Neuron (in vitro differentiated cells): ENCODE data around the gene KLK8.

Source experiments
- H2AFZ ChIP-seq: one replicate; pipeline ENCODE4 v1.6.1; 2013; ENCODE audit warnings: low read depth, mild to moderate bottlenecking, inconsistent platforms, low read length, moderate library complexity
- H3K27me3 ChIP-seq: one replicate; pipeline ENCODE4 v1.6.1; 2013; ENCODE audit warnings: low read length; ENCODE audit not compliant: insufficient read depth
- H3K36me3 ChIP-seq: one replicate; pipeline ENCODE4 v1.6.1; 2013; ENCODE audit warnings: low read length; ENCODE audit not compliant: insufficient read depth
- H3K4me1 ChIP-seq: one replicate; pipeline ENCODE4 v1.6.1; 2013; ENCODE audit warnings: low read length; ENCODE audit not compliant: insufficient read depth
- H3K4me3 ChIP-seq: 2 replicates; pipeline ENCODE4 v1.5.1; 2013; ENCODE audit warnings: mild to moderate bottlenecking, low read length, moderate library complexity
- H3K9me3 ChIP-seq: one replicate; pipeline ENCODE4 v1.6.1; 2013; ENCODE audit warnings: low read length

The KLK8 gene

DNA sequence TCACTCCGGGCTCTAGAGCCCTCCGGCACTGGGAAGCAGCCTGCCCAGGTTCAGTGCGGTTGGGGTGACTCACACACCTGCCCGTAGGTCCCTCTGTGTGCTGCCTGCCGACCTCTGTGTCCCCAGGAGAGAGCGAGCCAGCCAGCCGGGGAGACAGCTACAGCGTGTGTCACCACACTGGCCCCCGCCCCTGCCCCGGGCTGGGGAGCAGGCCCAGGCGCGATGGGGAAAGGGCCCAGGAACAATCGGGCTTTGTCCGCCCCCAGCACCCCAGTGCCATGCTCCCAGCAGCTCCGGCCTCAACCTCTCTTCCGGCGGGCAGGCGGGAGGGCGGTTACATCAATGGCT lies 32.0 kb downstream of the KLK8 start, which contains the start of gene KLK6:
Gene KLK6, minus strand, starts transcription at position 179 of the 348 bp plus-strand sequence. CDS start 1,487 bp downstream, outside the sequence.
- Histone ChIP-seq H2AFZ (no peak within 1 kb of the TSS), H3K36me3 (no peaks in the 10 kb centered on the region), H3K4me3 (no peak within 1 kb of the TSS), H3K4me1 (peaks cover 2% of the 10 kb centered on the region), H3K9me3 (no peaks in the 10 kb centered on the region), H3K27me3 (peaks cover 4% of the 10 kb centered on the region)

DNA sequence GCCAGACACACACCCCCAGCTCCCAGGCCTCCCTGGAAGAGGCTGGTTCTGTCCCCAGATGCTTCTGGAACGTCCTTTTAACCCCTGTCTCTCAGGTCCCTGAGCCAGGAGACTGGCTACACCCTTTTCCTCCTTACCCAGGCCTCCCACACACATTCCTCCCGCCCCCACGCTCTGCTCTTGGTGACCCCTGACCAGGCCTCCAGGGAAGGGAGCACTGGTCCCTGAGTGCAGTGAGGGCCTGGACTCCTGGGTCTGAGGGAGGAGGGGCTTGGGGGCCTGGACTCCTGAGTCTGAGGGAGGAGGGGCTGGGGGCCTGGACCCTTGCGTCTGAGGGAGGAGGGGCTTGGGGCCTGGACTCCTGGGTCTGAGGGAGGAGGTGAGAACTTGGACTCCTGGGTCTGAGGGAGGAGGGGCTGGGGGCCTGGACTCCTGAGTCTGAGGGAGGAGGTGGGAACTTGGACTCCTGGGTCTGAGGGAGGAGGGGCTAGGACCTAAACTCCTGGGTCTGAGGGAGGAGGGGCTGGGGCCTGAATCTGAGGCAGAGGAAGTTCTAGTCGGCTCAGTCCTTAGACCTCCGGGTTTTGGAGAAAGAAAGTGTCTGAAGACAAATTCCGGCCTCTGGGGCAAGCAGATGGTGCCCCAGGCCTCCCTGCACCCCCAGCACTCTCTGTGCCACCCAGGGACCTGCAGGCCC lies 32.5 kb downstream of the KLK8 start:
- Histone ChIP-seq H3K9me3 (no peaks in the 10 kb centered on the region), H3K4me3 (no peak overlapping the region), H3K4me1 (peaks cover 2% of the 10 kb centered on the region), H3K36me3 (no peaks in the 10 kb centered on the region), H2AFZ (no peak overlapping the region), H3K27me3 (peaks cover 6% of the 10 kb centered on the region)

DNA sequence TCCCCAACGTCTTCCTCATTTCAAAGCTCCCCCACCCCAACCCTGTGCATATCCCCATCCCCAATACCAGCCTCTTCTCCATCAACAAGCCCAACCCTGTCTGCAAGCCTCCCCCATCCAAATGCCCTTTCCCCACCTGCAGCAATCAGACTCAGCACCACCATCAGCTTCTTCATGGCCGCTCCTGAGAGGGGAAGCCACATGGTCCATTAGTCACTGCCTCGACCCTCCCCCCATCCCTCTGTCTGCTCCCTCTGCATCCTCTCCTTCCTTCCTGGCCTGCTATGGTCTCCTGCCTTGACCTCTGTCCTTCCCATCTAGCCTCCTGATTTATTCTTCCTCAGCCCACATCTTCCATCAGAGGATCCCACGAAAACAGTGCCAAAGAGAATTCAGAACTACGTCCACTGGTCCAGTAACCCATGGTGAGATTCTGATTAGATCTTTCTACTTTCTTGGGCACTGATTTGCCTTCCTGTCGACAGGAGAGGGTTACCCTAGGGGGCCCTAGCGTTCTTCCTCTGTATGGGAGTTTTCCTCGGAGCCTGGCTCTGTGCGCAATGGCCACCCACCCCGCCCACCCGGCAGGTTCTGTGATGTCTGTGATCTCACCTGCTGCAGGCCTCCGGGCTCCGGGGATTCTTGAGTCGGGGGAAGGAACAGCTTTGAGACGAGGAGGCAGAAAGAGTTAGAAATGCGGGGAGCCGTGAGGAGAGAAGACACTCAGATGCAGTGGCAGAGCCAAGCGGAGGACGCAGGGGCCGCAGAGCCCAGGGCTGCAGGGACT lies 33.3 kb downstream of the KLK8 start:
- Histone ChIP-seq H3K4me1 (peaks cover 2% of the 10 kb centered on the region), H3K9me3 (no peaks in the 10 kb centered on the region), H3K36me3 (no peaks in the 10 kb centered on the region), H3K4me3 (no peak overlapping the region), H2AFZ (no peak overlapping the region), H3K27me3 (peaks cover 6% of the 10 kb centered on the region)

DNA sequence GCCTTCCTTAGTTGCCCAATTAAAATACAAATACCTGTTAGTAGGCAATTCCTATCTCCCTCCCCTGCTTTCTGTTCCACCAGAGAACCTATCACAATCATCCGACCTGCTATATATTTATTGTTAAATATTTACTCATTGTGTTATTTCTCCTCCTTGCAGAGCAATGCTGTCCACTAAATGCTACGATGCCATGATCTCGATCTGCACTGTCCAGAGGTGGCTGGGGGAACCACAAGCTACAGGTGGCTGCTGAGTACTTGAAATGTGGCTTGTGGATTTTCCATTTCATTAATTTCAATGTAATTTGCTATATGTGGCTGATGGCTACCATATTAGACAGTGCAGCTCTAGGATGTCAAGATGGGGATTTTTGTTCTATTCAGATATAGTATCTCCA lies 37.1 kb downstream of the KLK8 start:
- Histone ChIP-seq H2AFZ (no peak overlapping the region), H3K4me3 (no peak overlapping the region), H3K9me3 (no peaks in the 10 kb centered on the region), H3K4me1 (peaks cover 2% of the 10 kb centered on the region), H3K27me3 (peaks cover 6% of the 10 kb centered on the region), H3K36me3 (no peaks in the 10 kb centered on the region)

DNA sequence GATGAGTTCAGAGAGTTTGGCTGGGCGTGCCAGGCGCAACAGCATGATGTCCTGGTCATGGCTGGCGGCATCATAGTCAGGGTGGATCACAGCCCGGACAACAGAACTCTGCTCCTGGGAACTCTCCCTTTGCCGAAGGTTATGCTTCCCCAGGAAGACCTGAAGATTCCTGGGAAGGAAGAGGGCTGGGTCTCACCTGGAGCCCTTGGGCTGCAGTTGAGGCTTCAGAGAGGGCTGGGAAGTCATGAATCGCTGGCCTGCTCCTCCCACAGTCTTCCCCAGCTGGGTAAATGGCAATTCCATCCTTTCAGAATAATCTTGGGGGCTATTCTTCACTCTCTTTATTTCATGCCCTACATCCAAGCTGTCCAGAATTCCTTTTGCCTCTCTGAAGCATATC lies 38.0 kb downstream of the KLK8 start:
- H3K4me3 ChIP-seq: no peak overlapping the region
- H3K27me3 ChIP-seq: peaks cover 6% of the 10 kb centered on the region
- no peaks in the 10 kb centered on the region for H3K4me1 ChIP-seq
- H3K9me3 ChIP-seq: no peaks in the 10 kb centered on the region
- H2AFZ ChIP-seq: no peak overlapping the region
- no peaks in the 10 kb centered on the region for H3K36me3 ChIP-seq

DNA sequence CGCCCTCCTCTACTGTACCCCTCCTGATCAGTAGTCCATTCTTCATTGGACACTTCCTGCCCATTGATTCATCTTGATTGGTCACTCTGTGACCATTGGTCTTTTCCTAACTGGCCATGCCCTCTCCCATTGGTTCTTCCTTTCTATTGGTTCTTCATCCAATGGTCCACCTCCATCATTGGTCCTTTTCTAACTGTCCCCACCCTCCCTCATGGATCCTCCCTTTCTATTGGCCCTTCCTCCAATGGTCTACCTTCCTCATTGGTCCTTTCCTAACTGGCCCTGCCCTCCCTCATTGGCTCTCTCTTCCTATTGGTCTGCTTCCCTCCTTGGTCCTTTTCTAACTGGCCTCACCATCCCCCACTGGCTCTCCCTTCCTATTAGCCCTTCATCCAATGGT lies 39.2 kb downstream of the KLK8 start:
- no peaks in the 10 kb centered on the region for H3K36me3 ChIP-seq
- H2AFZ ChIP-seq: no peak overlapping the region
- H3K9me3 ChIP-seq: no peaks in the 10 kb centered on the region
- no peaks in the 10 kb centered on the region for H3K4me1 ChIP-seq
- peaks cover 6% of the 10 kb centered on the region for H3K27me3 ChIP-seq
- H3K4me3 ChIP-seq: no peak overlapping the region

DNA sequence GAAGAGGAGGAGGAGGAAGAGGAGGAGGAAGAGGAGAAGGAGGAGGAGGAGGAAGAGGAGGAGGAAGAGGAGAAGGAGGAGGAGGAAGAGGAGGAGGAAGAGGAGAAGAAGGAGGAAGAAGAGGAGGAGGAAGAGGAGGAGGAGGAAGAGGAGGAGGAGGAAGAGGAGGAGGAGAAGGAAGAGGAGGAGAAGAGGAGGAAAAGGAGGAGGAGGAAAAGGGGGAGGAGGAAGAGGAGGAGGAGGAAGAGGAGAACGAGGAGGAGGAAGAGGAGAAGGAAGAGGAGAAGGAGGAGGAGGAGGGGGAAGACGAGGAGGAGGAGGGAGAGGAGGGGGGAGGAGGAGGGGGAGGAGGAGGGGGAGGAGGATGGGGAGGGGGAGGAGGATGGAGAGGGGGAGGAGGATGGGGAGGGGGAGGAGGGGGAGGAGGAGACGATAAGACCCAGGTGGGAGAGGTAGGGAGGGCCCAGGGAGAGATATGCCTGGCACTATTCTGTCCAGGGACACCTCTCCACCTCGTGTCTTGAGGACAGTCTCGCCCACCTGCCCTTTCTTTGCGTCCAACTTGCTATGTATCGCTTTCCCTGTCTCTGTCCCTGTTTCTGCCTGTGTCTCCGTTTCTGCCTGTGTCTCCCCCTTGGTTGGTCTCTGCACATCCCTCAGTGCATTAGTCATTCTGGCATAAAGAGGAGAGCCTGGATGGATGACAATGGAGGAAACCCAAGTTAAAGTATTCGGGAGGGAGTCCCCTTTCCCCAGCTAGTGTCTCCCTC lies 41.5 kb downstream of the KLK8 start:
- Histone ChIP-seq H3K27me3 (peaks cover 5% of the 10 kb centered on the region), H3K4me3 (no peak overlapping the region), H3K36me3 (no peaks in the 10 kb centered on the region), H2AFZ (no peak overlapping the region), H3K4me1 (no peaks in the 10 kb centered on the region), H3K9me3 (no peaks in the 10 kb centered on the region)

DNA sequence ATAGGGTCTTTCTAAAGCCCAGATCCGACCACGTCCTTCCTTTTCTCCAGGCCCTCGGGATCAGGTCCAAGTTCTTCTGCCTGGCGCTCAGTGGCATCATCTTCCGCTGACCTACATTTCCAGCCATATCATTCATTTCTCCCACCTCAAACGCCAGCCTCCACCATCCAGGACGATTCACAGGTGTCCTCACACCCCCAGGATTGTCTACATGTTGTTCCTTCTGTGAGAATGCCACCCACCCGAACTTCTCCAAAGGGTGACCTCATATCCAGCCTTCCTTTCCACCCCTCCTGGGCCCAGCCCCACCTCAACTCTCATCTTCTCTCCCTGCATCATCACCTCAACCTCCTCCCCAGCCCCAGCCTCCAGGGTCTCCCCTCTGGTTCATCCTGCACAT lies 43.8 kb downstream of the KLK8 start:
- no peaks in the 10 kb centered on the region for H3K36me3 ChIP-seq
- no peaks in the 10 kb centered on the region for H3K4me1 ChIP-seq
- H3K27me3 ChIP-seq: peaks cover 5% of the 10 kb centered on the region
- H3K4me3 ChIP-seq: no peak overlapping the region
- H3K9me3 ChIP-seq: no peaks in the 10 kb centered on the region
- H2AFZ ChIP-seq: no peak overlapping the region

DNA sequence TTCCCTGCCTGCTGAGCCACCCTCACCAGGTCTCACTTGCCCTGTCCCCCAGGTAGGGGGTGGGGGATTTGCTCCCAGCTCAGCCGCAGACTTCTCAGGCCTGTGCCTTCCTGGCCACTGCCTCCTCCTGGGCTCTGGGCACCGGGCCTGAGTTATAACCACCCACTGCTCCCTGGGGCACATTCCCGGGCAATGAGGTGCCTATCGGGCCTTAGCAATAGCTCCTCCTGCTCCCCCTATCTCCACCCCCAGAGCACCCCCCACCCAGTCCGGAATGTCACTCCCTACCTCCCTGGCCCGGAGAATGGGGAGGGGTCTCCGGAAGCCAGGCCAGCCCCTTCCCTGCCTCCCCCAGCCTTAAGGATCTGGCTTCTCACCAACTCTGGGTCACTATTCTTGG lies 48.5 kb downstream of the KLK8 start, which contains the start of gene KLK5:
Gene KLK5, minus strand, starts transcription at position 129 of the 400 bp plus-strand sequence. CDS start 381 bp downstream, outside the sequence.
- no peak within 1 kb of the TSS for H3K4me3 ChIP-seq

DNA sequence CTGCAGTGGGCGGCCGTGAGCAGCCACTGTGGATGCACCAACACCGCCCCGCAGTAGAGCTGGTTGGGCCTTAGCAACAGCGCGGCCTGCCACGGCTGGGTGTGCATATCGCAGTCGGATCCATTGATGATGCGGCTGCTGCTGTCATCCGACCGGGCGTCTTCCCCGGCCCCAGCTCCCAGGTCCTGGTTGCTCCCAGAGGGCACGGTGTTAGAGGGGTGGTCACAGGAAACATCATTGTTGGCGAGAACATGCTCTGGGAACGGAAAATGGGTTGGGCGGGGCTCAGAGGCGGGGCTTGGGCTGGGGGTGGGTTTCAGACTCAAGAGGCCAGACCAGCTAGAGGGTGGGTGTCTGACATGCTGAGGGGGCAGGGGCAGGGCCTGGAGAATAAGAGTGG lies 51.5 kb downstream of the KLK8 start:
- Histone ChIP-seq H3K4me3 (no peak overlapping the region), H3K27me3 (peaks cover 3% of the 10 kb centered on the region), H3K9me3 (no peaks in the 10 kb centered on the region), H3K36me3 (no peaks in the 10 kb centered on the region), H3K4me1 (no peaks in the 10 kb centered on the region), H2AFZ (no peak overlapping the region)

More for the DNA sequence above, 48.5 kb downstream of the KLK8 start, which contains the start of gene KLK5:
- Histone ChIP-seq H2AFZ (no peak within 1 kb of the TSS), H3K9me3 (no peaks in the 10 kb centered on the region), H3K4me1 (no peaks in the 10 kb centered on the region), H3K27me3 (peaks cover 5% of the 10 kb centered on the region), H3K36me3 (no peaks in the 10 kb centered on the region)

DNA sequence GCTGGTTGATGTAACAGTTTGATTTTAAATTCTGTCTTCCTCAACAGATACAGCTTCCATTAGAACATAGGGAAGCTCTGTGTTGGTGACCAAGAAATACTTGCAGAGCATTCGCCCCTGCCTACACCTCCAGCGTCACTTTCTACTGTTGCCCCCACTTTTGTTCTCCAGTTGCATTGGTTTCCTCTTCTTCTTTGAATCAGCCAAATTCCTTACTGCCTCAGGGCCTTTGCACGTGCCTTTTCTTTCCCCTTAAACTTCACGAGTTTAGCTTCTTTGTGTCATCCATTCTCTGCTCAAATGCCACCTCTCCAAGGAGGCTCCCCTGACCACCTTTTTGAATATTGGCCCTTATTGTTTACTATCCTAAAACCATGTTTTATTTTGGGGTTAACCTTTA lies 54.3 kb downstream of the KLK8 start:
- Histone ChIP-seq H3K36me3 (no peaks in the 10 kb centered on the region), H2AFZ (no peak overlapping the region)

More for the DNA sequence above, 54.3 kb downstream of the KLK8 start:
- H3K4me1 ChIP-seq: no peaks in the 10 kb centered on the region
- H3K27me3 ChIP-seq: no peaks in the 10 kb centered on the region
- no peaks in the 10 kb centered on the region for H3K9me3 ChIP-seq
- no peak overlapping the region for H3K4me3 ChIP-seq
